GM12878 (cell line): ENCODE data around the gene HLA-DPB1. TPM values are rescaled to one million over a fixed set of nuclear protein-coding genes. Genes with fewer than 3 reads are reported as not detected.

Experiments
- BCL11A ChIP-seq: IDR thresholded peaks from 2 replicates; pipeline ENCODE4 v1.6.1; 2011; ENCODE audit warnings: low read depth, low read length
- BRCA1 ChIP-seq: IDR thresholded peaks from 2 replicates; pipeline ENCODE4 v1.6.1; 2011; ENCODE audit warnings: low read depth, low read length, improper control_type of control experiment
- CBX5 ChIP-seq: sonication (generic); IDR thresholded peaks from 2 replicates; pipeline ENCODE4 v1.6.1; 2016; ENCODE audit warnings: low read depth, moderate library complexity, mild to moderate bottlenecking, inconsistent platforms
- CEBPB ChIP-seq, 2 experiments: fragments of 150-350 bp in 1 of 2; IDR thresholded peaks; 2 replicates each; pipeline ENCODE4 v1.6.1; 2012 to 2014; ENCODE audit warnings: low read depth in 2 of 2, low read length in 2 of 2, borderline replicate concordance in 1 of 2, inconsistent platforms in 1 of 2
- HCFC1 ChIP-seq: fragments of 150-350 bp; IDR thresholded peaks from 2 replicates; pipeline ENCODE4 v1.6.1; 2014; ENCODE audit warnings: low read length
- HDAC2 ChIP-seq: fragments of 200-600 bp; sonication (generic); IDR thresholded peaks from 2 replicates; pipeline ENCODE4 v1.6.1; 2017
- HDGF ChIP-seq: fragments of 450-650 bp; IDR thresholded peaks from 2 replicates; pipeline ENCODE4 v1.6.1; 2016; ENCODE audit warnings: antibody characterized with exemption
- JUND ChIP-seq: IDR thresholded peaks from 2 replicates; pipeline ENCODE4 v1.6.1; 2012; ENCODE audit warnings: low read depth, mild to moderate bottlenecking, low read length, improper control_type of control experiment, moderate library complexity
- MYB ChIP-seq: fragments of 150-350 bp; IDR thresholded peaks from 2 replicates; pipeline ENCODE4 v1.6.1; 2014; ENCODE audit warnings: mild to moderate bottlenecking, low read depth, low read length, borderline replicate concordance
- NBN ChIP-seq: fragments of 450-650 bp; IDR thresholded peaks from 2 replicates; pipeline ENCODE4 v1.6.1; 2016
- NR2C1 ChIP-seq: fragments of 450-650 bp; IDR thresholded peaks from 2 replicates; pipeline ENCODE4 v1.6.1; 2017; ENCODE audit warnings: antibody characterized with exemption, mild to moderate bottlenecking, moderate library complexity
- NR2C2 ChIP-seq: IDR thresholded peaks from 2 replicates; pipeline ENCODE4 v1.6.1; 2011; ENCODE audit warnings: borderline replicate concordance, low read depth; ENCODE audit not compliant: control insufficient read depth, insufficient read length
- PAX5 ChIP-seq: IDR thresholded peaks from 2 replicates; pipeline ENCODE4 v1.6.1; 2011; ENCODE audit warnings: low read depth, low read length, borderline replicate concordance
- STAT1 ChIP-seq: fragments of 450-650 bp; conservative IDR thresholded peaks from 2 replicates; pipeline ENCODE4 v1.6.1; 2014; ENCODE audit warnings: antibody characterized with exemption, mild to moderate bottlenecking
- TBL1XR1 ChIP-seq: IDR thresholded peaks from 2 replicates; pipeline ENCODE4 v1.6.1; 2012; ENCODE audit warnings: low read depth, low read length, improper control_type of control experiment
- ZNF207 ChIP-seq: fragments of 450-650 bp; IDR thresholded peaks from 2 replicates; pipeline ENCODE4 v1.6.1; 2014; ENCODE audit warnings: antibody characterized with exemption, mild to moderate bottlenecking, borderline replicate concordance
- ZNF217 ChIP-seq: fragments of 450-650 bp; IDR thresholded peaks from 2 replicates; pipeline ENCODE4 v1.6.1; 2017; ENCODE audit warnings: antibody characterized with exemption, mild to moderate bottlenecking
- ZZZ3 ChIP-seq: IDR thresholded peaks from 2 replicates; pipeline ENCODE4 v1.6.1; 2011; ENCODE audit warnings: low read depth; ENCODE audit not compliant: control insufficient read depth, insufficient read length
- polyA plus RNA-seq, 11 experiments: library from polyadenylated mRNA; depleted of rRNA in 4 of 11; unstranded in 6 of 11; stranded (reverse) in 5 of 11; fragments of >200 nt; fragmentation: Nextera tagmentation in 4 of 11; fragmentation: Illumina TruSeq in 1 of 11; extraction: Ambion mirVana in 4 of 11; extraction: Trizol in 1 of 11; gene quantifications; 1 replicate in 1 of 11; 2 replicates in 10 of 11; pipeline versions ENCODE4 v1.2.1 to v1.2.3, GENCODE V29; 2011 to 2016; ENCODE audit warnings: inconsistent platforms in 2 of 11, missing spikeins in 2 of 11, low read depth in 1 of 11
- total RNA-seq, 4 experiments: library from RNA; depleted of rRNA in 3 of 4; stranded (reverse); fragments of >200 nt in 3 of 4; fragmentation: Illumina TruSeq in 1 of 4; extraction: Trizol in 1 of 4; gene quantifications; 2 replicates each; pipeline versions ENCODE4 v1.2.1 to v1.2.3, GENCODE V29; 2013 to 2021
- TF ChIP-seq, protein P1 (sequence below): fragments of 450-650 bp; IDR thresholded peaks from 2 replicates; pipeline ENCODE4 v1.6.1; 2017; ENCODE audit warnings: mild to moderate bottlenecking, moderate library complexity
- TF ChIP-seq, protein P2 (sequence below): fragments of 450-650 bp; IDR thresholded peaks from 2 replicates; pipeline ENCODE4 v1.6.1; 2016; ENCODE audit warnings: mild to moderate bottlenecking
- TF ChIP-seq, protein P3 (sequence below): IDR thresholded peaks from 2 replicates; pipeline ENCODE4 v1.6.1; 2012; ENCODE audit warnings: mild to moderate bottlenecking, low read depth, low read length
- TF ChIP-seq, protein P4 (sequence below): fragments of 450-650 bp; IDR thresholded peaks from 2 replicates; pipeline ENCODE4 v1.6.1; 2014; ENCODE audit warnings: mild to moderate bottlenecking

HLA-DPB1 gene
- total and polyA plus RNA-seq, 10 of the 15 experiments (the other 5 are each of a cell fraction or from before 2014, with no cell fraction given), result 101 to 675 (median 352) TPM

DNA sequence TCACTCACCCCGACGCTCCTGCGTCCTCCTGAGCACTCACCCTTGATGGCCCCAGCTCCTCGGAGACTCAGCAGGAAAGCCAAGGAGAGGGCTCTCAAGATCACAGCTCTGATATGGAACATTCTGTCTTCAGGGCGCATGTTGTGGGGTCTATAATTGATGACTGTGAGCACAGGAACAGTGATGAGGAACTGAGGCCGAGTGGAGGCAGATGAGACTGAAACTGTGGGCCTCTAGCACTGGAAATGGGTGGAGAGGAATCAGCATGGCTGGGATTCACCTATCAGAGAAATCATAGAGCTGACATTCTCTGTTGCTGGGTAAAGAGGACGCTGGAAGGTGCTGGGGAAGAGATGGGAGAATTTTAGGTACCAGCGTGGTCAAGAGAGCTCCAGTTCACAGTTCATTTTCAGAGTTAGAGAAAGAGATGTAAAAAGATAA is 2.3 kb upstream of the HLA-DPB1 start, which contains the start of gene HLA-DPA1 (continued):
- TF ChIP-seq, protein P1, sequence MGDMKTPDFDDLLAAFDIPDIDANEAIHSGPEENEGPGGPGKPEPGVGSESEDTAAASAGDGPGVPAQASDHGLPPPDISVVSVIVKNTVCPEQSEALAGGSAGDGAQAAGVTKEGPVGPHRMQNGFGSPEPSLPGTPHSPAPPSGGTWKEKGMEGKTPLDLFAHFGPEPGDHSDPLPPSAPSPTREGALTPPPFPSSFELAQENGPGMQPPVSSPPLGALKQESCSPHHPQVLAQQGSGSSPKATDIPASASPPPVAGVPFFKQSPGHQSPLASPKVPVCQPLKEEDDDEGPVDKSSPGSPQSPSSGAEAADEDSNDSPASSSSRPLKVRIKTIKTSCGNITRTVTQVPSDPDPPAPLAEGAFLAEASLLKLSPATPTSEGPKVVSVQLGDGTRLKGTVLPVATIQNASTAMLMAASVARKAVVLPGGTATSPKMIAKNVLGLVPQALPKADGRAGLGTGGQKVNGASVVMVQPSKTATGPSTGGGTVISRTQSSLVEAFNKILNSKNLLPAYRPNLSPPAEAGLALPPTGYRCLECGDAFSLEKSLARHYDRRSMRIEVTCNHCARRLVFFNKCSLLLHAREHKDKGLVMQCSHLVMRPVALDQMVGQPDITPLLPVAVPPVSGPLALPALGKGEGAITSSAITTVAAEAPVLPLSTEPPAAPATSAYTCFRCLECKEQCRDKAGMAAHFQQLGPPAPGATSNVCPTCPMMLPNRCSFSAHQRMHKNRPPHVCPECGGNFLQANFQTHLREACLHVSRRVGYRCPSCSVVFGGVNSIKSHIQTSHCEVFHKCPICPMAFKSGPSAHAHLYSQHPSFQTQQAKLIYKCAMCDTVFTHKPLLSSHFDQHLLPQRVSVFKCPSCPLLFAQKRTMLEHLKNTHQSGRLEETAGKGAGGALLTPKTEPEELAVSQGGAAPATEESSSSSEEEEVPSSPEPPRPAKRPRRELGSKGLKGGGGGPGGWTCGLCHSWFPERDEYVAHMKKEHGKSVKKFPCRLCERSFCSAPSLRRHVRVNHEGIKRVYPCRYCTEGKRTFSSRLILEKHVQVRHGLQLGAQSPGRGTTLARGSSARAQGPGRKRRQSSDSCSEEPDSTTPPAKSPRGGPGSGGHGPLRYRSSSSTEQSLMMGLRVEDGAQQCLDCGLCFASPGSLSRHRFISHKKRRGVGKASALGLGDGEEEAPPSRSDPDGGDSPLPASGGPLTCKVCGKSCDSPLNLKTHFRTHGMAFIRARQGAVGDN, result peak; percentile 92
- TF ChIP-seq CEBPB (IDR thresholded peaks at IDR 0.05; ENCODE audit: borderline replicate concordance in 1 of 2, low read depth in 2 of 2, low read length in 2 of 2), result peak in 1 of 2 experiments; percentile 95; a peak in 1 of 4 replicates
- TF ChIP-seq NBN, result peak; percentile 92
- no peak for TF ChIP-seq NR2C1
- no peak for TF ChIP-seq HDAC2
- TF ChIP-seq HCFC1, result peak; percentile 36; the same call in 1 of the 2 replicates
- 0 out of 2 replicates have a peak, but pooled peaks have one; percentile 57 for TF ChIP-seq HDGF
- TF ChIP-seq, protein P2, sequence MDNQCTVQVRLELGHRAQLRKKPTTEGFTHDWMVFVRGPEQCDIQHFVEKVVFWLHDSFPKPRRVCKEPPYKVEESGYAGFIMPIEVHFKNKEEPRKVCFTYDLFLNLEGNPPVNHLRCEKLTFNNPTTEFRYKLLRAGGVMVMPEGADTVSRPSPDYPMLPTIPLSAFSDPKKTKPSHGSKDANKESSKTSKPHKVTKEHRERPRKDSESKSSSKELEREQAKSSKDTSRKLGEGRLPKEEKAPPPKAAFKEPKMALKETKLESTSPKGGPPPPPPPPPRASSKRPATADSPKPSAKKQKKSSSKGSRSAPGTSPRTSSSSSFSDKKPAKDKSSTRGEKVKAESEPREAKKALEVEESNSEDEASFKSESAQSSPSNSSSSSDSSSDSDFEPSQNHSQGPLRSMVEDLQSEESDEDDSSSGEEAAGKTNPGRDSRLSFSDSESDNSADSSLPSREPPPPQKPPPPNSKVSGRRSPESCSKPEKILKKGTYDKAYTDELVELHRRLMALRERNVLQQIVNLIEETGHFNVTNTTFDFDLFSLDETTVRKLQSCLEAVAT, result peak; percentile 99
- TF ChIP-seq MYB, result no peak
- TF ChIP-seq CBX5, result no peak
- no peak for TF ChIP-seq NR2C2
- TF ChIP-seq STAT1, result 0 out of 2 replicates have a peak, but pooled peaks have one; percentile 43
- no peak for TF ChIP-seq ZNF217
- TF ChIP-seq, protein P3, sequence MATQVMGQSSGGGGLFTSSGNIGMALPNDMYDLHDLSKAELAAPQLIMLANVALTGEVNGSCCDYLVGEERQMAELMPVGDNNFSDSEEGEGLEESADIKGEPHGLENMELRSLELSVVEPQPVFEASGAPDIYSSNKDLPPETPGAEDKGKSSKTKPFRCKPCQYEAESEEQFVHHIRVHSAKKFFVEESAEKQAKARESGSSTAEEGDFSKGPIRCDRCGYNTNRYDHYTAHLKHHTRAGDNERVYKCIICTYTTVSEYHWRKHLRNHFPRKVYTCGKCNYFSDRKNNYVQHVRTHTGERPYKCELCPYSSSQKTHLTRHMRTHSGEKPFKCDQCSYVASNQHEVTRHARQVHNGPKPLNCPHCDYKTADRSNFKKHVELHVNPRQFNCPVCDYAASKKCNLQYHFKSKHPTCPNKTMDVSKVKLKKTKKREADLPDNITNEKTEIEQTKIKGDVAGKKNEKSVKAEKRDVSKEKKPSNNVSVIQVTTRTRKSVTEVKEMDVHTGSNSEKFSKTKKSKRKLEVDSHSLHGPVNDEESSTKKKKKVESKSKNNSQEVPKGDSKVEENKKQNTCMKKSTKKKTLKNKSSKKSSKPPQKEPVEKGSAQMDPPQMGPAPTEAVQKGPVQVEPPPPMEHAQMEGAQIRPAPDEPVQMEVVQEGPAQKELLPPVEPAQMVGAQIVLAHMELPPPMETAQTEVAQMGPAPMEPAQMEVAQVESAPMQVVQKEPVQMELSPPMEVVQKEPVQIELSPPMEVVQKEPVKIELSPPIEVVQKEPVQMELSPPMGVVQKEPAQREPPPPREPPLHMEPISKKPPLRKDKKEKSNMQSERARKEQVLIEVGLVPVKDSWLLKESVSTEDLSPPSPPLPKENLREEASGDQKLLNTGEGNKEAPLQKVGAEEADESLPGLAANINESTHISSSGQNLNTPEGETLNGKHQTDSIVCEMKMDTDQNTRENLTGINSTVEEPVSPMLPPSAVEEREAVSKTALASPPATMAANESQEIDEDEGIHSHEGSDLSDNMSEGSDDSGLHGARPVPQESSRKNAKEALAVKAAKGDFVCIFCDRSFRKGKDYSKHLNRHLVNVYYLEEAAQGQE, result peak; percentile 58; the same call in 1 of the 2 replicates
- no peak for TF ChIP-seq ZZZ3
- no peak for TF ChIP-seq JUND
- TF ChIP-seq ZNF207, result no peak
- TF ChIP-seq BRCA1, result no peak
- peak; percentile 38 for TF ChIP-seq BCL11A
- TF ChIP-seq TBL1XR1, result no peak
- peak; percentile 52; the same call in 1 of the 2 replicates for TF ChIP-seq PAX5
- TF ChIP-seq, protein P4, sequence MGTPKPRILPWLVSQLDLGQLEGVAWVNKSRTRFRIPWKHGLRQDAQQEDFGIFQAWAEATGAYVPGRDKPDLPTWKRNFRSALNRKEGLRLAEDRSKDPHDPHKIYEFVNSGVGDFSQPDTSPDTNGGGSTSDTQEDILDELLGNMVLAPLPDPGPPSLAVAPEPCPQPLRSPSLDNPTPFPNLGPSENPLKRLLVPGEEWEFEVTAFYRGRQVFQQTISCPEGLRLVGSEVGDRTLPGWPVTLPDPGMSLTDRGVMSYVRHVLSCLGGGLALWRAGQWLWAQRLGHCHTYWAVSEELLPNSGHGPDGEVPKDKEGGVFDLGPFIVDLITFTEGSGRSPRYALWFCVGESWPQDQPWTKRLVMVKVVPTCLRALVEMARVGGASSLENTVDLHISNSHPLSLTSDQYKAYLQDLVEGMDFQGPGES, result no peak
